GM23338 (cell line): ENCODE measurements around the gene PIEZO2.

Experiments
- CREB1 ChIP-seq: fragments of 250-450 bp; sonication (Bioruptor Pico); IDR thresholded peaks from 2 replicates; pipeline ENCODE4 v1.5.0; 2020; ENCODE audit warnings: low read depth, mild to moderate bottlenecking, moderate library complexity
- CTCF ChIP-seq, 2 experiments: fragments of 200-600 bp in 1 of 2; sonication (generic) in 1 of 2; conservative IDR thresholded peaks; 2 replicates each; pipeline versions ENCODE4 v1.5.1 to v1.6.1; 2016 to 2017; ENCODE audit warnings: antibody characterized with exemption in 2 of 2, low read depth in 2 of 2, mild to moderate bottlenecking in 2 of 2, moderate library complexity in 1 of 2
- EZH2 ChIP-seq: fragments of 200-600 bp; sonication (generic); IDR thresholded peaks from one replicate; pipeline ENCODE4 v1.8.0; 2017; ENCODE audit warnings: antibody characterized with exemption, mild to moderate bottlenecking, low read depth; ENCODE audit not compliant: unreplicated experiment
- EZH2phosphoT487 ChIP-seq: fragments of 200-600 bp; sonication (generic); IDR thresholded peaks from one replicate; pipeline ENCODE4 v1.8.1; 2018; ENCODE audit warnings: antibody characterized with exemption; ENCODE audit not compliant: unreplicated experiment
- JUNB ChIP-seq: IDR thresholded peaks from one replicate; pipeline ENCODE4 v1.6.1; 2016; ENCODE audit warnings: antibody characterized with exemption; ENCODE audit not compliant: unreplicated experiment
- NANOG ChIP-seq: IDR thresholded peaks from 2 replicates; pipeline ENCODE4 v1.6.1; 2016; ENCODE audit warnings: antibody characterized with exemption, borderline replicate concordance
- POLR2AphosphoS5 ChIP-seq: IDR thresholded peaks from 2 replicates; pipeline ENCODE4 v1.6.1; 2016; ENCODE audit warnings: antibody characterized with exemption, low read depth
- REST ChIP-seq: IDR thresholded peaks from one replicate; pipeline ENCODE4 v1.6.1; 2018; ENCODE audit warnings: antibody characterized with exemption; ENCODE audit not compliant: unreplicated experiment
- ZNF331 ChIP-seq: fragments of 250-450 bp; sonication (Bioruptor Pico); IDR thresholded peaks from 2 replicates; pipeline ENCODE4 v1.5.0; 2020; ENCODE audit warnings: low read depth, mild to moderate bottlenecking, moderate library complexity
- ZNF462 ChIP-seq: fragments of 250-450 bp; sonication (Bioruptor Pico); IDR thresholded peaks from 2 replicates; pipeline ENCODE4 v1.5.0; 2020; ENCODE audit warnings: mild to moderate bottlenecking, moderate library complexity

- TF ChIP-seq CTCF (conservative IDR thresholded peaks at IDR 0.05; ENCODE audit: low read depth in 2 of 2) (no peak), EZH2phosphoT487 (no peak), POLR2AphosphoS5 (no peak), REST (no peak), ZNF331 (no peak), CREB1 (no peak), EZH2 (no peak), JUNB (no peak), NANOG (no peak), ZNF462 (no peak)
These were observed 71.7 kb downstream of the PIEZO2 start for GRCh38 chr18:11077548-11078187.
